Prostate gland (tissue), 2 donors: Measurements from ENCODE around the gene VPS13D. TPM values are rescaled to one million over a fixed set of nuclear protein-coding genes. Genes with fewer than 3 reads are reported as not detected.
A peak's percentile ranks its signal among the peaks of the same experiment; 100 is the strongest.

Experiments used
- DNase-seq: peaks from one replicate; pipeline ENCODE4 v3.0.0-alpha.2; 2019; ENCODE audit warnings: low spot score
- H3K27ac ChIP-seq, 2 donors: fragments of 200-600 bp; sonication (generic); 2 replicates each; pipeline ENCODE4 v1.5.1; 2017 to 2019
- H3K27me3 ChIP-seq: fragments of 200-600 bp; sonication (generic); replicated peaks from 2 replicates; pipeline ENCODE4 v1.5.1; 2019; ENCODE audit not compliant: insufficient read depth
- H3K36me3 ChIP-seq, 2 donors: fragments of 200-600 bp; sonication (generic); 1 replicate in 1 of 2; 2 replicates in 1 of 2; pipeline versions ENCODE4 v1.5.1 to v1.8.1; 2017 to 2019
- H3K4me1 ChIP-seq: fragments of 200-600 bp; sonication (generic); replicated peaks from 2 replicates; pipeline ENCODE4 v1.5.1; 2019
- H3K4me3 ChIP-seq, 2 donors: fragments of 200-600 bp; sonication (generic); 2 replicates each; pipeline ENCODE4 v1.5.1; 2017 to 2019
- H3K9me3 ChIP-seq: fragments of 200-600 bp; sonication (generic); 2 replicates; pipeline ENCODE4 v1.5.1; 2017
- POLR2A ChIP-seq: fragments of 450-650 bp; IDR thresholded peaks from one replicate; pipeline ENCODE4 v1.6.1; 2016; ENCODE audit warnings: antibody characterized with exemption, mild to moderate bottlenecking
- POLR2AphosphoS5 ChIP-seq: sonication (generic); formaldehyde crosslinking; IDR thresholded peaks from one replicate; pipeline ENCODE4 v1.6.1; 2017; ENCODE audit warnings: antibody characterized with exemption
- WGBS: methylation state at CpG from one replicate; pipeline ENCODE4 v1.1.5; 2018; 5-methylcytosine and 5-hydroxymethylcytosine counted together
- intact Hi-C: fragments of 100-400 bp; cut with DNase I; formaldehyde crosslinking; loops from one replicate; pipeline ENCODE4 v1.14.2; 2022
- total RNA-seq, 2 donors: library from RNA; depleted of rRNA; stranded (reverse); fragments of >200 nt; gene quantifications; one replicate each; pipeline ENCODE4 v1.1.0, GENCODE V29; 2016
- TF ChIP-seq, protein P1 (sequence below), 4 experiments: fragments of 200-600 bp in 2 of 4; fragments of 450-650 bp in 2 of 4; sonication (generic) in 2 of 4; IDR thresholded peaks; 1 replicate in 3 of 4; 2 replicates in 1 of 4; pipeline ENCODE4 v1.5.1; 2016 to 2019; ENCODE audit warnings: antibody characterized with exemption in 4 of 4, mild to moderate bottlenecking in 2 of 4, moderate library complexity in 2 of 4

VPS13D gene
- total RNA-seq, 2 donors from 2014 or later: 60.7 to 80.8 TPM

- H3K9me3 ChIP-seq: no peaks in the 10 kb centered on the region
- no peak for DNase-seq
- no peaks in the 10 kb centered on the region for H3K27me3 ChIP-seq
- intact Hi-C loops: no loop called here
- H3K36me3 ChIP-seq: no peaks in the 10 kb centered on the region
- H3K27ac ChIP-seq: peak overlapping the region; percentile 76 to 85
- TF ChIP-seq POLR2A (no peak), POLR2AphosphoS5 (no peak)
- TF ChIP-seq, protein P1, sequence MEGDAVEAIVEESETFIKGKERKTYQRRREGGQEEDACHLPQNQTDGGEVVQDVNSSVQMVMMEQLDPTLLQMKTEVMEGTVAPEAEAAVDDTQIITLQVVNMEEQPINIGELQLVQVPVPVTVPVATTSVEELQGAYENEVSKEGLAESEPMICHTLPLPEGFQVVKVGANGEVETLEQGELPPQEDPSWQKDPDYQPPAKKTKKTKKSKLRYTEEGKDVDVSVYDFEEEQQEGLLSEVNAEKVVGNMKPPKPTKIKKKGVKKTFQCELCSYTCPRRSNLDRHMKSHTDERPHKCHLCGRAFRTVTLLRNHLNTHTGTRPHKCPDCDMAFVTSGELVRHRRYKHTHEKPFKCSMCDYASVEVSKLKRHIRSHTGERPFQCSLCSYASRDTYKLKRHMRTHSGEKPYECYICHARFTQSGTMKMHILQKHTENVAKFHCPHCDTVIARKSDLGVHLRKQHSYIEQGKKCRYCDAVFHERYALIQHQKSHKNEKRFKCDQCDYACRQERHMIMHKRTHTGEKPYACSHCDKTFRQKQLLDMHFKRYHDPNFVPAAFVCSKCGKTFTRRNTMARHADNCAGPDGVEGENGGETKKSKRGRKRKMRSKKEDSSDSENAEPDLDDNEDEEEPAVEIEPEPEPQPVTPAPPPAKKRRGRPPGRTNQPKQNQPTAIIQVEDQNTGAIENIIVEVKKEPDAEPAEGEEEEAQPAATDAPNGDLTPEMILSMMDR (IDR thresholded peaks at IDR 0.05): no peak
- no peak overlapping the region for H3K4me3 ChIP-seq
- peaks cover 32% of the 10 kb centered on the region for H3K4me1 ChIP-seq
- 91% methylated on average over 2 of the region's 2 CpGs for WGBS
These were observed 242.4 kb downstream of the VPS13D start for GRCh38 chr1:12472156-12472797.

DNA sequence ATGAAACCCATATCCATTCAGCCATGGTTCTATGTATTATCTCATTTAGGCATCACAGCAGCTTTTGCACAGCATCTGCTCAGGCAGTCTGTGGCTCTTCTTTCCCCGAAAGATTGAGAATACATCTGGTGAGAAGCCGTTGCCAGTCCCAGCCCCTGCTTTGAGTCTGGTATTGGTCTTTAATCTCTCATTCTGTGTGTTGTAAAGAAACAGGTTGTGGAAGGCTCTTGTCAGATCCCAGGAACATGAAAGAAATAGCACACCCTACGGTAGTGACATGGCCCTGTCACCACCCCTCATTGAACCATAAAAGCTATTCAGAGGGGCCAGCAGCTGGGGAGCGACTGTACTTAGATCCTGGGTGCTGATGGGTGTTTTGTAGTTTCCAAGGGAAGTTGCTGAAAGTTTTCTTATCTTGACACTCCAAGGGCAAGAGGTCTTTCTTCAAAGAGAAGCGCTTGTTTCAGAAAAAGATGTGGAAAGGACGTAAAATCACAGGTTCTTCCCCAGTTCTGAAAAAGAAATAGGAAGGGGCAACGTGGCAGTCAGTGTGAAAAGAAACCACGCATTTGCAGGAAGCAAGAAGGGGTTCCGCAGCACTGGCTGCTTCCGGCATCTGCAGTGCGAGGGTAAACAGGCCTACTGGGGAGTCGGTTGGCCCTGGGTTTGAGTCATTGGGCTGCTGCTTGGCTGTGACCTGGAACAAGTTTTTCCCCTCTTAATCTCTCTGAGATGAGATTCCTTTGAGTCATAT is 243.1 kb downstream of the VPS13D start:
- DNase-seq: no peak
- Histone ChIP-seq H3K27ac (peak overlapping the region; percentile 76 to 85), H3K27me3 (no peaks in the 10 kb centered on the region), H3K36me3 (no peaks in the 10 kb centered on the region), H3K4me1 (peaks cover 38% of the 10 kb centered on the region), H3K4me3 (no peak overlapping the region), H3K9me3 (no peaks in the 10 kb centered on the region)
- intact Hi-C loops: no loop called here
- TF ChIP-seq POLR2A: no peak
- TF ChIP-seq POLR2AphosphoS5: no peak
- TF ChIP-seq, protein P1 (IDR thresholded peaks at IDR 0.05): no peak
- WGBS: 65% methylated on average over 12 of the region's 12 CpGs

DNA sequence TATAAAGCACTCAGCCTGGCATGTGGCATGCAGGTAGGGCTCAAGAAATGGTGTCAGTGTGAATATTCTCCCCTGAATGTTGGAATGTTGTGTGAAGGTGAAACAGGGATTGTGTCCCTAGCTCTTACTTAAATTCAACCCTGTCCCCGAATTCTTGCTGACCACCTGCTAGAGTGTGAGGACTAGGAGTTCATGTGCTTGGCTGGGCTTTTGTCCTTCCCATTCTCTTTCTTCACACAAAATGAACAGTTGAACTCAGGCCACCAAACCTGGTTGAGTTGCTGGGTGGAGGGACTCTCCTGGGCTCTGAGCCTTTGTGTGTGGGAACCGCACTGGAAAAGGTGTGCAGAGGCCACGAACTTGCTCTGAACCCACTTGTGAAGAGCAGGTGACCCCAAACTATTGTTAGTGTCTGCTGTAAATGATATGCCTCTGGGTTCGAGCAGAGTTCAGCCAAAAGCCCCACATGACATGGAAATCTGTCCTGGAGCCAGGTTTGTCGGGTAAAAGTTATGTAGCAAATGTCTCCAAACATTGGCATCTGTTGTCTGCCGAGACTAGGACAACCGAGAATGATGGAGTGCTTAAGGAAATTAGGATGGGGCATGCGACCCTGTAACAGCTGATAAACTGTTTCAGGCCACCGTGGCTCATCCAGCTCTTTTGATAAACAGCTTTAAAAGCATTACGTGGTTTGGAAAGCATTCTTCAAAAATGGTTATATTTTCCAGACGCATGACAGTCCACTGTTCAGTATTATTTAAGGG is 243.9 kb downstream of the VPS13D start:
- H3K4me3 ChIP-seq: no peak overlapping the region
- DNase-seq: no peak
- peak overlapping the region; percentile 76 to 85 for H3K27ac ChIP-seq
- TF ChIP-seq POLR2AphosphoS5: peak; percentile 34
- no peak for TF ChIP-seq POLR2A
- no peaks in the 10 kb centered on the region for H3K27me3 ChIP-seq
- 22% methylated on average over 11 of the region's 11 CpGs for WGBS
- intact Hi-C loops: no loop called here
- H3K9me3 ChIP-seq: no peaks in the 10 kb centered on the region
- H3K36me3 ChIP-seq: no peaks in the 10 kb centered on the region
- peaks cover 42% of the 10 kb centered on the region for H3K4me1 ChIP-seq

GRCh38 chr1:12475101-12475500 is 245.3 kb downstream of the VPS13D start:
- Histone ChIP-seq H3K4me3 (no peak overlapping the region), H3K27me3 (no peaks in the 10 kb centered on the region), H3K9me3 (no peaks in the 10 kb centered on the region), H3K4me1 (peaks cover 52% of the 10 kb centered on the region), H3K36me3 (no peaks in the 10 kb centered on the region), H3K27ac (peak overlapping the region; percentile 76 to 85)
- DNase-seq: no peak
- intact Hi-C loops: no loop called here
- TF ChIP-seq POLR2A: no peak
- no peak for TF ChIP-seq POLR2AphosphoS5
- TF ChIP-seq, protein P1 (IDR thresholded peaks at IDR 0.05): no peak
- WGBS: 30% methylated on average over 1 of the region's 1 CpG

- Histone ChIP-seq H3K36me3 (no peaks in the 10 kb centered on the region), H3K27me3 (no peaks in the 10 kb centered on the region), H3K9me3 (no peaks in the 10 kb centered on the region), H3K27ac (peak overlapping the region; percentile 76 to 85), H3K4me1 (peaks cover 50% of the 10 kb centered on the region), H3K4me3 (no peak overlapping the region)
- peak; percentile 85 for DNase-seq
- 25% methylated on average over 3 of the region's 3 CpGs for WGBS
- TF ChIP-seq POLR2A (no peak), POLR2AphosphoS5 (no peak)
- TF ChIP-seq, protein P1 (IDR thresholded peaks at IDR 0.05): no peak
- intact Hi-C loops: no loop called here
These were observed 245.7 kb downstream of the VPS13D start for GRCh38 chr1:12475530-12475934.
